ENCODE measurements around the gene MYOM1. TPM values are rescaled to one million over a fixed set of nuclear protein-coding genes. Genes with fewer than 3 reads are reported as not detected.
"Not testable (repeated sequence)": the region's sequence is repeated elsewhere in the genome, so short reads cannot be mapped to it uniquely, and the experiment has no call there.

The MYOM1 gene
- total RNA-seq, 1 donor from 2014 or later = 2.4 TPM

DNA sequence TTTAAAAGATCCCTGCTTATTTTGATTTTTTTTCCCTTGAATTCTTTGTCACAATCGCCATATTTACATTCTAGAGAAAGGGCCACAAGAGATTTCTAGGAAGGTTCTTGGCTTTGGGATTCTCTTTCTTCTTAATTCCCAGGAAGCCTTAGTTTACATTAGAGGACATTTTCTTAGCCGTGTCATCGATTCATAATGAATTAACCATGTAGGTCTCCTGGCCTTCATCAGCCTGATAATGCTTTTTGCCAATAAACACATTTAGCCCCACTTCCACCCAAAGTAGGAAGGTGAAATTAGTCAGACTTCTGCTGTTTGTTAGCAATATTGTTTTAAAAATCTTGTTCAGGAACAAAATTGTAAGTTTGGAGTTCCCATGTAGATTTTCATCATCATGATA, 135.6 kb downstream of the MYOM1 start:
- Mint-ChIP-seq H3K27ac (no peak overlapping the region), H3K4me3 (ENCODE audit: low read depth) (no peak overlapping the region), H3K4me1 (ENCODE audit: low read depth) (peaks cover 18% of the 10 kb centered on the region), H3K9me3 (no peaks in the 10 kb centered on the region), H3K36me3 (ENCODE audit: low read depth) (no peaks in the 10 kb centered on the region), H3K27me3 (ENCODE audit: low read depth) (no peaks in the 10 kb centered on the region)
- no peak for DNase-seq (ENCODE audit: low spot score)
- intact Hi-C loops (cut with micrococcal nuclease) = no loop called here

- Mint-ChIP-seq H3K27me3 (ENCODE audit: low read depth) (no peaks in the 10 kb centered on the region), H3K4me3 (ENCODE audit: low read depth) (no peak overlapping the region), H3K36me3 (ENCODE audit: low read depth) (no peaks in the 10 kb centered on the region), H3K4me1 (ENCODE audit: low read depth) (peaks cover 14% of the 10 kb centered on the region), H3K27ac (no peak overlapping the region), H3K9me3 (no peaks in the 10 kb centered on the region)
- DNase-seq (ENCODE audit: low spot score) = no peak
- intact Hi-C loops (cut with micrococcal nuclease) = no loop called here
Observed at GRCh38 chr18:3083766-3084165, 136.0 kb downstream of the MYOM1 start.

DNA sequence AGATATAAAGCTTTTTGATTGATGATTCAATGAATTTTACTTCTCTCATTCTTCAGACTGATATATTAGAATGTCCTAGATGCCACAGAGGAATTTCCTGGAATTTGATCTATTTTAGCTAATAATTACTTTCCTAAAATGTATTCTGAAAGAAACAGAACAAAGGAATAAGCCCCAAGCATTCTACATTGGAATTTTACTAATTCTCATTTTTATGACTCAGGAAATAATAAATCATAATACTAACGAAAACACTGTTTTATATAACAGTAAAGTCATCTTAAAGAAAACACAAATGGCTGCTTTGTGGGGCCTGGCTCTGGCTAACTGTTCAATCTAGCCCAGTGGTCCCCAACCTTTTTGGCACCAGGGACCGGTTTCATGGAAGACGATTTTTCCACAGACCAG, 138.2 kb downstream of the MYOM1 start:
- intact Hi-C loops (cut with micrococcal nuclease) = no loop called here
- Mint-ChIP-seq H3K27me3 (ENCODE audit: low read depth) (no peaks in the 10 kb centered on the region), H3K27ac (no peak overlapping the region), H3K9me3 (no peaks in the 10 kb centered on the region), H3K4me3 (ENCODE audit: low read depth) (no peak overlapping the region), H3K36me3 (ENCODE audit: low read depth) (no peaks in the 10 kb centered on the region), H3K4me1 (ENCODE audit: low read depth) (peaks cover 6% of the 10 kb centered on the region)
- DNase-seq (ENCODE audit: low spot score) = no peak

GRCh38 chr18:3079653-3080052, 140.1 kb downstream of the MYOM1 start:
- H3K27ac Mint-ChIP-seq = no peak overlapping the region
- H3K36me3 Mint-ChIP-seq (ENCODE audit: low read depth) = no peaks in the 10 kb centered on the region
- H3K27me3 Mint-ChIP-seq (ENCODE audit: low read depth) = no peaks in the 10 kb centered on the region
- no peaks in the 10 kb centered on the region for H3K9me3 Mint-ChIP-seq
- no peak for DNase-seq (ENCODE audit: low spot score)
- peaks cover 6% of the 10 kb centered on the region for H3K4me1 Mint-ChIP-seq (ENCODE audit: low read depth)
- no peak overlapping the region for H3K4me3 Mint-ChIP-seq (ENCODE audit: low read depth)
- intact Hi-C loops (cut with micrococcal nuclease) = no loop called here

- H3K4me3 Mint-ChIP-seq (ENCODE audit: low read depth) = no peak overlapping the region
- no peak overlapping the region for H3K27ac Mint-ChIP-seq
- H3K27me3 Mint-ChIP-seq (ENCODE audit: low read depth) = no peaks in the 10 kb centered on the region
- H3K36me3 Mint-ChIP-seq (ENCODE audit: low read depth) = no peaks in the 10 kb centered on the region
- H3K9me3 Mint-ChIP-seq = no peaks in the 10 kb centered on the region
- peaks cover 13% of the 10 kb centered on the region for H3K4me1 Mint-ChIP-seq (ENCODE audit: low read depth)
- intact Hi-C loops (cut with micrococcal nuclease) = no loop called here
- no peak for DNase-seq (ENCODE audit: low spot score)
Observed at GRCh38 chr18:3075491-3075890, 144.3 kb downstream of the MYOM1 start.

DNA sequence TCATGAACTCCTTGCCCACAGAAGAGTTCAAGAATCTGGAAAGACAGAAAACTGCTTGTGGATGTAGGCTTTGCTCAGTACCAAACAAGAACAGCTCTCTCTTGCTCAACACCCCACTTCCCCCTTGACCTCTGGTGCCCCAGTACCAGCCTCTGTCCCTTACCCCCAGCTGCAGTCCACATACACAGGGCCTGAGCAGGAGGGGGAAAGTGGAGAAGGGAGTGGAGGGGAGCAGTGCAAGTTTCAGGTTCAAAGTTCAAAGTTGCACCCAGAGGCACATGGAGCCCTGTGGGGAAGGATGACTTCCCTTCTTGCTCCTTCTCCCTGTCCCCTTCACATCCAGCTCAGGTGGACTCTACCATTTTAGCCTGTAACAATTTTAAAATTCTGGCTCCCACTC, 145.7 kb downstream of the MYOM1 start:
- no peak overlapping the region for H3K4me3 Mint-ChIP-seq (ENCODE audit: low read depth)
- intact Hi-C loops (cut with micrococcal nuclease) = no loop called here
- H3K27me3 Mint-ChIP-seq (ENCODE audit: low read depth) = no peaks in the 10 kb centered on the region
- H3K36me3 Mint-ChIP-seq (ENCODE audit: low read depth) = no peaks in the 10 kb centered on the region
- no peaks in the 10 kb centered on the region for H3K9me3 Mint-ChIP-seq
- no peak overlapping the region for H3K27ac Mint-ChIP-seq
- no peak for DNase-seq (ENCODE audit: low spot score)
- peaks cover 26% of the 10 kb centered on the region for H3K4me1 Mint-ChIP-seq (ENCODE audit: low read depth)

GRCh38 chr18:3073353-3073752, 146.4 kb downstream of the MYOM1 start:
- H3K4me3 Mint-ChIP-seq (ENCODE audit: low read depth); H3K27me3 Mint-ChIP-seq (ENCODE audit: low read depth); intact Hi-C loops (cut with micrococcal nuclease); H3K9me3 Mint-ChIP-seq; DNase-seq (ENCODE audit: low spot score); H3K36me3 Mint-ChIP-seq (ENCODE audit: low read depth); H3K27ac Mint-ChIP-seq: not testable (repeated sequence)
- H3K4me1 Mint-ChIP-seq (ENCODE audit: low read depth) = peaks cover 31% of the 10 kb centered on the region

DNA sequence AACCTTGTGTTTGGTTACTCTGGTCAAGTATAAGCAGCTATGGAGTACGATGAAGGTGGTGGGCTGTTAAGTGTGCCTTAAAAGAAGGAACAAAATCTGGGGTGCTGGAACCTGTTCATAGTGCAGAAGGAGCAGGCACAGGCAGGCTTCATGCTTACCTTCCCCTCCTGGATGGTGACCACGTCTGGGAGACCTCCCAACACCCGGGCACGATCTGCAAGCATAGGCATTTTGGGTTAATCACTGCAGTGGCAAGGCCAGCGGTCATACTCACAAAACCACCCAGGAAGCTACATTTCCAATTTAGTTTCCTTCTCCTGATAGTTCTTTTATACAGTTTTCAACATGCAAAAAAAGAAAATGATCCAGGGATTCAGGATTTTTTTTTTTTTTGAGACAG, 148.1 kb downstream of the MYOM1 start:
- H3K27me3 Mint-ChIP-seq (ENCODE audit: low read depth) = no peaks in the 10 kb centered on the region
- peaks cover 47% of the 10 kb centered on the region for H3K4me1 Mint-ChIP-seq (ENCODE audit: low read depth)
- H3K36me3 Mint-ChIP-seq (ENCODE audit: low read depth) = no peaks in the 10 kb centered on the region
- H3K4me3 Mint-ChIP-seq (ENCODE audit: low read depth) = no peak overlapping the region
- DNase-seq (ENCODE audit: low spot score) = no peak
- intact Hi-C loops (cut with micrococcal nuclease) = no loop called here
- H3K27ac Mint-ChIP-seq = no peak overlapping the region
- no peaks in the 10 kb centered on the region for H3K9me3 Mint-ChIP-seq

GRCh38 chr18:3069671-3070433, 149.9 kb downstream of the MYOM1 start:
- no peak for DNase-seq (ENCODE audit: low spot score)
- Mint-ChIP-seq H3K4me1 (ENCODE audit: low read depth) (peaks cover 44% of the 10 kb centered on the region), H3K36me3 (ENCODE audit: low read depth) (no peaks in the 10 kb centered on the region), H3K27ac (peak overlapping the region; percentile 39), H3K9me3 (no peaks in the 10 kb centered on the region), H3K4me3 (ENCODE audit: low read depth) (no peak overlapping the region), H3K27me3 (ENCODE audit: low read depth) (no peaks in the 10 kb centered on the region)
- intact Hi-C loops (cut with micrococcal nuclease) = loop anchor here (10.0 kb wide), 1 partner anchor 495 kb away; the partner anchor contains the start of genes METTL4 and NDC80

DNA sequence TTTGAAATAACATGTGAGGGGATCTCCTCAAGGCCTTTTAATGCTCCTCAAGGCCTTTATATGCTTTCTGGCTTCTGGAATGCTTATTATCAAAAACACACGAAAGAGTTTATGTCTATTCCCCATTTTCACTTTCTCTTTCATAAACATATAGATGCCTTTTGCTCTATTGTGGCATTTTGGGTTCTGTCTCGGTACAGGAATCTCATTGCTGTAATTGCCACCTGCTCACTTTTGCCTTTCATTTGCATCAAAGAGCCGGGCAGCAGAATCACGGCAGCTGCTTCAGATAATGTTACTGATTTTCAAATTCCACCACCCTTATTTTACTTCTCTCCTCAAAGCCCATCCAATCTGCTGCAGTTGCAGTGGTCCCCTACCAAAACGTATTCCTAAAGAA, 152.0 kb downstream of the MYOM1 start:
- intact Hi-C loops (cut with micrococcal nuclease) = loop anchor here (10.0 kb wide), 1 partner anchor 493 kb away; the partner anchor contains the start of genes METTL4 and NDC80
- no peaks in the 10 kb centered on the region for H3K27me3 Mint-ChIP-seq (ENCODE audit: low read depth)
- peaks cover 45% of the 10 kb centered on the region for H3K4me1 Mint-ChIP-seq (ENCODE audit: low read depth)
- peak overlapping the region; percentile 69 for H3K27ac Mint-ChIP-seq
- peak overlapping the region; percentile 38 for H3K4me3 Mint-ChIP-seq (ENCODE audit: low read depth)
- no peaks in the 10 kb centered on the region for H3K36me3 Mint-ChIP-seq (ENCODE audit: low read depth)
- H3K9me3 Mint-ChIP-seq = no peaks in the 10 kb centered on the region
- DNase-seq (ENCODE audit: low spot score) = no peak

GRCh38 chr18:3067165-3067661, 152.6 kb downstream of the MYOM1 start:
- peak overlapping the region; percentile 69 for H3K27ac Mint-ChIP-seq
- no peaks in the 10 kb centered on the region for H3K36me3 Mint-ChIP-seq (ENCODE audit: low read depth)
- H3K27me3 Mint-ChIP-seq (ENCODE audit: low read depth) = no peaks in the 10 kb centered on the region
- peak overlapping the region; percentile 38 for H3K4me3 Mint-ChIP-seq (ENCODE audit: low read depth)
- peaks cover 50% of the 10 kb centered on the region for H3K4me1 Mint-ChIP-seq (ENCODE audit: low read depth)
- DNase-seq (ENCODE audit: low spot score) = no peak
- no peaks in the 10 kb centered on the region for H3K9me3 Mint-ChIP-seq
- intact Hi-C loops (cut with micrococcal nuclease) = loop anchor here (10.0 kb wide), 1 partner anchor 492 kb away; the partner anchor contains the start of genes METTL4 and NDC80

DNA sequence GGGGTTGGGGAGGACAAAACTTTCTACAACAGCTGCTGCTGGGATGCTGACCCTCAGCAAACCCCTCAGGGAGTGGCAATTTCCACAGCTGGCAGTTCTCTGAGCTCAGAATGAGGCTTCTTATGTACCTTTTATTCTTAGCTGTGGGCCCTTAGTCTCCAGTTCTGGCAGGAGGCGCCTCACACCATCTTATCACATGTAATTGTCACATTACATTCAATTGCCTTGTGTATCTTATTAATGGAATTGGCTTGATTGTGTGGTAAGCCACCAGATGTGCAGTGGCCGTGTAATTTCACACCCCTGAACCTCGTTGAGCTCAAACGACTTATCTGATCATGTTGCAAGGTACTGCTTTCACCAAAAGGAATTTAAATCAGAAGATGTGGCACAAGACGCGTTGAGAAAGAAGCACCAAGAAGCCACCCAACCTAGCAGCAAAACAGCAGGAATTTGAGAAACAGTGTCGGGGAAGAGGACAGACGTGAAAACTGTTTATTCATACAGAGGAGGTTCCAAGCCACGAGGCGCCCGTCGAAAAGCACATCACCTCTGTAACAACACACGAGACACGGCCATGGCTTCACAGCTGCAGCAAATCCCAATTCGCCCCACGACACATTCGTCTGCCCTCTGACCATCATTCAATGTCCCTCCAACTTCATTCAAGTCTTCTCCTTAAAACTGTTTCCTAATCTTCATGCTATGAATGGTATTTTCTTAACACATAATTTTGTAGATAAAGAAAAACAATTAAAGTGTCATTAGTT, 153.2 kb downstream of the MYOM1 start:
- Mint-ChIP-seq H3K4me3 (ENCODE audit: low read depth) (no peak overlapping the region), H3K36me3 (ENCODE audit: low read depth) (no peaks in the 10 kb centered on the region), H3K9me3 (no peaks in the 10 kb centered on the region), H3K4me1 (ENCODE audit: low read depth) (peaks cover 57% of the 10 kb centered on the region), H3K27ac (peak overlapping the region; percentile 54), H3K27me3 (ENCODE audit: low read depth) (no peaks in the 10 kb centered on the region)
- DNase-seq (ENCODE audit: low spot score) = no peak
- intact Hi-C loops (cut with micrococcal nuclease) = loop anchor here (10.0 kb wide), 1 partner anchor 492 kb away; the partner anchor contains the start of genes METTL4 and NDC80

DNA sequence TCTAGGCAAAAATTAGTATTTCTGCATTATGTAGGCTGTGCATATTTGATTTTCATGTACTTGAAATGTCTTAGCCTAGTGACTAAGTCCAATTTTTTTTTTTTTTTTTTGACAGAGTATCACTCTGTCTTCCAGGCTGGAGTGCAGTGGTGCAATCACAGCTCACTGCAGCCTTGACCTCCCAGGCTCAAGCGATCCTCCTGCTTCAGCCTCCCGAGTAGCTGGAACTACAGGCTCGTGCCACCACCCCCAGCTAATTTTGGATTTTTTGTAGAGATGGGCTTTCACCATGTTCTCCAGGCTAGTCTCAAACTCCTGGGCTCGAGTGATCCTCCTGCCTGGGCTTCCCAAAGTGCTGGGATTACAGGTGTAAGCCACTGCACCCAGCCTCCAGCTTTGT, 156.0 kb downstream of the MYOM1 start:
- DNase-seq (ENCODE audit: low spot score); H3K4me3 Mint-ChIP-seq (ENCODE audit: low read depth); H3K27me3 Mint-ChIP-seq (ENCODE audit: low read depth); H3K36me3 Mint-ChIP-seq (ENCODE audit: low read depth); H3K9me3 Mint-ChIP-seq; H3K27ac Mint-ChIP-seq: not testable (repeated sequence)
- intact Hi-C loops (cut with micrococcal nuclease) = loop anchor here (1.0 to 10.0 kb wide), 4 partner anchors 64 to 489 kb away; partner anchors contain the start of genes METTL4 and NDC80
- peaks cover 61% of the 10 kb centered on the region for H3K4me1 Mint-ChIP-seq (ENCODE audit: low read depth)

Measured in activated T-helper 2 cell treated with anti-CD3 and anti-CD28 coated beads, Interferon-gamma antibody, Interleukin-2, Interleukin-4, amounts not matched to agents 10 μg/mL and 5 μg/mL and 100 μg/mL, durations not matched to agents 14 hours and 24 hours and 36 hours (primary cell).